ENCODE measurements around the gene CELSR1. TPM values are rescaled to one million over a fixed set of nuclear protein-coding genes. Genes with fewer than 3 reads are reported as not detected.

Gene CELSR1
- total and polyA plus RNA-seq, 2 of the 13 experiments (the other 11 are each of a cell fraction or from before 2014, with no cell fraction given) = 0.78 to 1.8 TPM

GRCh38 chr22:46377525-46378425, 159.6 kb downstream of the CELSR1 start (continued):
- TF ChIP-seq HNF1B (CRISPR knock-in tag; IDR thresholded peaks at IDR 0.05) (peak; percentile 93), BRCA1 (CRISPR knock-in tag; IDR thresholded peaks at IDR 0.05) (0 out of 2 replicates have a peak, but pooled peaks have one; percentile 55), ZNF891 (CRISPR knock-in tag; IDR thresholded peaks at IDR 0.05) (no peak; the same call in 1 of the 2 replicates), JARID2 (CRISPR knock-in tag; IDR thresholded peaks at IDR 0.05; ENCODE audit: insufficient replicate concordance) (no peak), ZFP62 (CRISPR knock-in tag; IDR thresholded peaks at IDR 0.05) (no peak), SNAI1 (CRISPR knock-in tag; IDR thresholded peaks at IDR 0.05; ENCODE audit: borderline replicate concordance) (peak; percentile 48; the same call in 1 of the 2 replicates), ZNF639 (CRISPR knock-in tag; conservative IDR thresholded peaks at IDR 0.05) (no peak), MED13 (CRISPR knock-in tag; IDR thresholded peaks at IDR 0.05) (peak; percentile 67; the same call in 1 of the 2 replicates), NFIC (IDR thresholded peaks at IDR 0.05; ENCODE audit: low read length) (no peak), ZNF362 (CRISPR knock-in tag; IDR thresholded peaks at IDR 0.05; ENCODE audit: borderline replicate concordance) (no peak), AGO2 (optimal IDR thresholded peaks at IDR 0.05; ENCODE audit: low read depth, low read length) (peak; percentile 3), MYPOP (CRISPR knock-in tag; IDR thresholded peaks at IDR 0.05) (no peak; the same call in 1 of the 2 replicates), SATB2 (CRISPR knock-in tag; IDR thresholded peaks at IDR 0.05) (no peak), ZNF609 (CRISPR knock-in tag; IDR thresholded peaks at IDR 0.05; ENCODE audit: borderline replicate concordance) (peak; percentile 87; the same call in 1 of the 2 replicates), ZNF83 (CRISPR knock-in tag; IDR thresholded peaks at IDR 0.05; ENCODE audit: borderline replicate concordance) (no peak), ZNF264 (CRISPR knock-in tag; IDR thresholded peaks at IDR 0.05) (peak; percentile 68; the same call in 1 of the 2 replicates), ZNF253 (CRISPR knock-in tag; IDR thresholded peaks at IDR 0.05; ENCODE audit: borderline replicate concordance) (no peak), ZNF296 (CRISPR knock-in tag; conservative IDR thresholded peaks at IDR 0.05) (peak; percentile 74; the same call in 1 of the 2 replicates)
